ENCODE data around the gene BSN.

BSN gene

DNA sequence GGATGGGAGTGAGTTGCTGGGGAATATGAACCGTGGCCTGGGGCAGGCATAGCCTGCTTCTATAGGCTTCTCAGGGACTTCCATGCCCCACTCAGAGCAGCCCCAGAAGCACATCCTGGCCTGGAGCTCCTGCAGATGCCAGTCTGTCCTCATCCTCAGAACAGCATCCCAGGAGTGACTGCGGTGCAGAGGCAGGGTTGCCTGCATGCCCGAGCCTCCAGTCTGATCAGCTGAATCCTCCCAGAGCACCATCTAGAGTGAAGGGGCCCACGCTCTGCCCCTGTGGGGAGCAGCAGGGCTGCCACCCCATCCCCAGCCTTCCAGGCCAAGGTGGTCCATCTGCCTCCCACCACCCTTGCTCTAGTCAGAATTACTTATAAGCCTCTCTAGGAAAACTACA lies 75.2 kb downstream of the BSN start:
- no peak for DNase-seq

DNA sequence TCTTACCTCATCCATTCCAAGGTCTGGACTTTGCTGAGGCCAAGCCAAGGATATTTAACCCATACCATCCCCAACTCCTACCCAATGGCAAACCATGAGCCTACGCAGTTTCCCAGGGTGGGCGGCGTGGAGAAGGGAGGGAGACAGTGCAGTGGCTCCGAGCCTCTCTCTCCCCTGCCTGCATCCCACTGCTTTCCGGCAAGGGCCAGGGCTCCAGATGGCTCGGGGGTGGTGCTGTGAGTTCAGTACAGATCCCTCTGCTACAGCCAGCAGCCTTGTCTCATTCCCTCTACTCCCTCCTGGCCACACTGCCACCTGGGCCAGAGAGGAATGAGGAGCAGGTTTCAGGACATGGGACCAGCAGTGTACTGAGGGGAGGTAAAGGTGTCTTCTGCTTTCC lies 75.6 kb downstream of the BSN start:
- DNase-seq, result no peak

DNA sequence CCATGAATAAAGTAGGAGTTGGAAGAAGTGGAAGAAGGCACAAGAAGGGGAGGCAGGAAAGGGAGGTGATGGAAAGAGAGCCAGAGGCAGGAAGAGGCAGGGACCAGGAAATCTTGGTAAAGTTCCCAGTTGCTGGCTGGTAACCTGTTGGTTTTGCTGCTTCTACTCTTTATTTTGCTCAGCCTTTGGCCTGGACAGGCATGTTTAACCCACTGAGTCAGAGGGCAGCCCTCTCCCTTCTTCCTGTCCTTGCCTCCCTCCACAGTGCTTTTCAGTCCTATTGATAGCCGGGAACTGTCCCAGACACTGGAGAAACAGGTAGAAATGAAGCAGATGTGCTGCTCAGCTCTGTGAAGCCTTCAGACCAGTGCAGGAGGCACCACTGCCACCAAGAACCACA lies 76.5 kb downstream of the BSN start:
- DNase-seq, result no peak

DNA sequence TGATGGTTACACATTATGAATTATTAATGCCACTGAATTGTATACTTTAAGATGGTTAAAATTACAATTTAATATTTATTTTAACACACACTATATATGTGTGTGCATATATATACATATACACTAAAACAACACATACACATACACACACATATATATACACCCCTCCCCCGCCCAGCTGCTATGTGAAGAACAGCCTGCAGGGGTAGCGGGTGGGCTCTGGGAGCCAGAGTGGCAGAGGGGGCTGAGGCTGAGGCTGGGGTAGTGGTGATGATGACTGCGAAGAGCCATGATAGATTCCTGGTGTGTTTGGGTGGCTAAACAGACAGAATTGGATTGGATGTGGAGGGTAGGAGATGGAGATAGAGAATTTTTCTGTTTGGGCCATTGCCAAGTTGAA lies 80.5 kb downstream of the BSN start:
- no peak for DNase-seq

DNA sequence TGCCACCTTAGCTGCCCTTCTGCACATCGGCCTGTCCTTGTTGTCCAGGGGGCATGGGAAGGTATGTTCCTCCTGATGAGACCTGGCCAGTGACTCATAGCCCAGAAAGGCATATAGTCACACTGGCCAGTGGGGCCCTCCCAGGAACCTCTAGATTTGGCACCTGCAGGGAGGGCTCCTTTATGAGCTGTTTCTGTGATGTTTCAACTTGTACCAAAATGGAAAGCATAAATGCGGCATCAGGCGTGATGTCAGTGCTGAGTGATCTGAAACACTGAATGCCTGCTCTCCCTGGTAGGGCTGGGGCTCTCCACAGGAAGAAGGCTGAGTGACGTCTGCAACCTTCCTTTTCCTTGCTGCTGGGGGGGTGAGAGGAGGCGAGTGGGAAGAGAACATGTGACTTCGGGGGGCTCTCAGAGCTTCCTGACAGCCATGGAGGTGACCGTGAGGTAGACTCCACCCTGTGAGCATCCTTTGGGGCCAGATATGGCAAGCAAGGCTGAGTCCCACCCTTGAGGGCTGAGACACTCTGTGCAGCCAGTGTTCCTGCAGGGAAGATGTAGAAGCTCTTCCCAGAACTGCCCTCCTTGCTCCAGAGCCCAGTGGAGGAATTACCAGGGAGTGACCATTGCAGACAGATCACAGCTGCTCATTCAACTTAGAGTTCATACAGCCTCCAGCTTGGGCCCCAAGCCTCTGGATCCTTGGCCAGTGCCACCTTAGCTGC lies 82.8 kb downstream of the BSN start:
- DNase-seq, result no peak

DNA sequence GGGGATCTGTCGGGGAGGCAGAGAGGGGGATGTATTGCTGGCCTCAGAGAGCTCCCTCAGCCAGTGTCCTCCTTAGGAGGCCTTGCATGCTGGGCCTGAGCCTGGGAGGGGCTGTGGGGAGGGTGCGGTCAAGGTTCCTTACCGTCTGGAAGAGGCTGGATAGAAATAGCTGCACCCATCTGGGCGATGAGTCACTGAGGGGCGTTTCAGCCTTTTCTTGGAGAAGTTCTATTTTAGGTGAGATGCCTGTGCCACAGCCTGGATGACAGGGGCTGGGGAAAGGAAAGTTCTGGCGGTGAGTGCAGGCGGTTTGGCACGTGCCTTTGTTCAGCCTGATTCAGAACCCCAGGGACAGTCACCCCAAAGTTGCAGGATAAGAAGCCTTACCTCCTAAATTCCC lies 84.2 kb downstream of the BSN start:
- DNase-seq, result no peak

DNA sequence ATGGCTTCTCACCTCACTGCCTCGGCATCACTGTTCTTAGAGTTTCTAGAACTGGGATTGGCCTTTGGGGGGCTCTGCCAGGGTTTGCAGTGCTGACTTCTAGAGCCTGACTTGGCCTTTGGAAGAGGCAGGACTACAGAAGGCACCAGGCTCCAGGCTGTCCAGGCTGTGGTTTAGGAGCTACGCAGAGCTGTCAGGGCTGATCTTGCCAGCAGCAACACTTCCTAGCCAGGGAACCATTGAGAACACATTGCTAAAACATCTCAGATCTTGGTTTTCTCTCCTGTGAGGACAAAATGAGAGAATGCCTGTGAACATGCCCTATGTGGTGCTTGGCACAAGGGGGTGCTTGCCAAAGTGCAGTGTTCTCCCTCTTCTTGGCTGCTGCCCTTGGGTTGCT lies 85.3 kb downstream of the BSN start:
- no peak for DNase-seq

DNA sequence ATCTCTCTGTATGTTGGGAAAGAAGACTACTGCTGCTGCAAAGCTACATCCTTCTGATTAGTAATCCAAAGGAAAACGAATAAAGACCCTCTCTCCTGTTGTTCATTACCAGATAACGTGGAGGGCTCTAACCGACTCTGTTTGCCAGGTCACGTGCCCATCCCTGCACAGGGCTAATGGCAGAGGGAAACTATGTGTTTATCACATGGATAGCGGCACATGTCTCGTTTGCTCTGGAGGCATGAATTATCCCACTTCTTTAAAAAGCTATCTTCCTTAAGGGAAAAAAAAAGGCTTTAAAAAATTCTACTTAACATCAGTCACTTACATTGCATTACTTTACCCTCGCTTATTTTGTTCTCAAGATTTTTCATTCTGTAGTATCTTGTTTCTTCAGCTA lies 87.0 kb downstream of the BSN start:
- DNase-seq, result no peak

DNA sequence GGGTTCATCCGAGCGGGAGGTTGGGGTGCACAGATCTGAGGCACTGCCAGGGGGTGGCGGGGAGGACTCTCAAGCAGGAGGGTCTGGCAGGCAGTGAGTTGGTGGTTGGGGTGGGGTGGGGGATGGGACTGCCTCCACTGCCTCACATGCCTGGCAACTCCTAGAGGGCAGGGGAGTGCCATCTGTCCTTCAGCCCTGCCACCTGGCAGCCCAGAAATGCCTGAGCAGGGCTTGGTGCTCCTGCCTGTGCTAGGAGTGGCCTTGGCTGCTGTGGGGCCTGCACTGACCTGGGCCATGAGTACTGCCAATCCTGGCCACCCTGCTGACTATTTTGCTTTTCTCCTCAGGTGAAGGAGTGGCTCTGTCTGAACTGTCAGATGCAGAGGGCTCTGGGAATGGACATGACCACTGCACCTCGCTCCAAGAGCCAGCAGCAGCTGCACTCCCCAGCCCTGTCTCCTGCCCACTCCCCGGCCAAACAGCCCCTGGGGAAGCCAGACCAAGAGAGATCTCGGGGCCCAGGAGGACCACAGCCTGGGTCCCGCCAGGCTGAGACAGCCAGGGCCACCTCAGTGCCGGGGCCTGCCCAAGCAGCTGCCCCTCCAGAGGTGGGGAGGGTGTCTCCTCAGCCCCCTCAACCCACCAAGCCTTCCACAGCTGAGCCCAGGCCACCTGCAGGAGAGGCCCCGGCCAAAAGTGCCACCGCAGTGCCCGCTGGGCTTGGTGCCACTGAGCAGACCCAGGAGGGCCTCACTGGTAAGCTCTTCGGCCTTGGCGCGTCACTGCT lies 87.8 kb downstream of the BSN start:
- DNase-seq, result no peak

DNA sequence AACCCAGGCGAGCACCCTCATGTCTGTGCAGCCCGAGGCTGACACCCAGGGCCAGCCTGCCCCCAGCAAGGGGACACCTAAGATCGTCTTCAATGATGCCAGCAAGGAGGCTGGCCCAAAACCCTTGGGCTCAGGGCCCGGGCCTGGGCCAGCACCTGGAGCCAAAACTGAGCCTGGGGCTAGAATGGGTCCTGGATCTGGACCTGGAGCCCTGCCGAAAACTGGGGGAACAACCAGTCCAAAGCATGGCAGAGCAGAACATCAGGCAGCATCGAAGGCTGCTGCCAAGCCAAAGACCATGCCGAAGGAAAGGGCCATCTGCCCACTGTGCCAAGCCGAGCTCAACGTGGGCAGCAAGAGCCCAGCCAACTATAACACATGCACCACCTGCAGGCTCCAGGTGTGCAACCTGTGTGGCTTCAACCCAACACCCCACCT lies 88.5 kb downstream of the BSN start:
- DNase-seq, result no peak

DNA sequence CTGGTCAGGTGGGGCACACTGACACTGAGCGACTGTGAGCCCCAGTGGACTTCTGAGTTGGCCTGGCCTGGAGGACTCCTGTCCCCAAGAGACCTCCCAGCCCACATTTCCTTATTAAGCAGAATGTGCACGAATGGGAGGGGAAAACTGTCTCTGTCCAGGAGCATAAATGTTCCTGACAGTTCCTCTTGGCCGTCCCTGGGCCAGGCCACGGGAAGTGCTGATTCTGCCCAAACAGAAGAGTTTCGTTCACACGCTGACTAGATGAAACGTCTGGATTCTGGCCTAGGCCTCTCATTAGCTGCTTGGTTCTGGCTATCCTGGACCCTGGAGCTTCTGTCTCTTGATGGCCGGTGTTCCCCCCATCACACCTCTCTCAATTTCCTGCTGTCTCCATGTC lies 90.4 kb downstream of the BSN start:
- DNase-seq, result no peak

DNA sequence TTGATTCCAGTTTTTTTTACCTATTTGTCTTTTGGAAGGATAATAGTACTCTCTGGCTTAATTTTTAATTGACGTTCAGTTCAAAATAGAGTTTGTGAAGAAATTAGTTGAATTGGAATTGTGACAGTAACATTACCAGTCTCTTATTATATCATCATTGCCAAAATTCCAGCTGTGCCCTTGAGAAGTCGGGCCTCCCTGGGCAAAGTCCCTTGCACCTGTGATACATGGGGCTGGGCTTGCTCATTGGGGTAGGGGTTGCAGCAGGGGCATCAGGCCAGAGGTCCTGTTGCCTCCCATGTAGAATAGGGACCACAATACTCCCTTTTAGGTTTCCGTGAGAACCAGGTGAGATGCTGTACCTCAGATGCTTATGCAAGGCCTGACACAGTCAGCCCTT lies 92.0 kb downstream of the BSN start:
- no peak for DNase-seq

DNA sequence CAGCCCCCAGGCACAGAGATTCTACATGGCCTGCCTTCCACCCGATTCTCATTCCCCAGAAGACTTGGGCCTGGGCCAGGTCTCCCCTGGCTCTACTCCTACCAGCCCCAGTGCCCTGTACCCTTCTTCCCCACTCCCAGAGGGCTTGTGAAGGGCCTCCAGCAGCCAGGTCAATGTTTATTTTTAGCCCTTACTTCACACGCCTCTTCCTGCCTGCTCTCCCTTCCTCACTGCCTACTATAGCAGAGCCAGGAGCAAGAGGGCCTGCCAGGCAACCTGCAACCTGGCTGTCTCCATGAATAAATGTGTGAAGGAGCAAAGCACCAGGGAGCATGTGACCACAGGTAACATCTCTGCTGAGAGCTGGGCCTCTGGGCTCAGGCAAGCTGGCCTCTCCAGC lies 93.5 kb downstream of the BSN start:
- no peak for DNase-seq

DNA sequence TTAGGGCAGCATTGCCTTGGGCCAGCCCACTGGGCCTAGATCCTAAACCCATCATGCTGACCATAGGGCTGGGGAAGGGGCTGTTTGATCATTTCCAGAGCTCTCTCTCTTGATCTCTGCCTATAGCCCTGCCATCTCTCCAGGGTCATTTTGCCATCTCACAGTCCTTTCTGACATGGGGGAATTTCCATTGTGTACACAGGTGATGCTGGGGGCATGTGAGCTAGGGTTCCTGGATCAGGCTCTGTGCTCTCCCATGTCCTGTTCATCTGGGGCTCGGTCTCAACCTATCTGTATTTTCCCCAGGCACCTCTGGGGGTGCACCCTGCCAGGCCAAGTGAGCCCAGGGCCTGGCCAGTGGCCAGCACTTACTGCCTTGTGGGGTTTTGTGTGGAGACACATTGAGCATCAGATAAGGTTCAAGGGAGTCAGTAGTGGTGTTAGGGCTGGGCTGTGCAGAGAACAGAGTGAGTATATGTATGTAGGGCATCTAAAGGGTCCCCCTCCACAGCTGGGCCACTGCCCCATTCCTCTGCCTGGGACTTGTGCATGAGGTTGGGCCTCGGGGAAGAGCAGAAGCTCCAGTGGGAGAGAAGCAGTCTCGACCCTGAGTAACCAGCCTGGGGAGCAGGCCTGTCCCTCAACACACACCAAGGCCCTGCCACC lies 94.2 kb downstream of the BSN start:
- no peak for DNase-seq

DNA sequence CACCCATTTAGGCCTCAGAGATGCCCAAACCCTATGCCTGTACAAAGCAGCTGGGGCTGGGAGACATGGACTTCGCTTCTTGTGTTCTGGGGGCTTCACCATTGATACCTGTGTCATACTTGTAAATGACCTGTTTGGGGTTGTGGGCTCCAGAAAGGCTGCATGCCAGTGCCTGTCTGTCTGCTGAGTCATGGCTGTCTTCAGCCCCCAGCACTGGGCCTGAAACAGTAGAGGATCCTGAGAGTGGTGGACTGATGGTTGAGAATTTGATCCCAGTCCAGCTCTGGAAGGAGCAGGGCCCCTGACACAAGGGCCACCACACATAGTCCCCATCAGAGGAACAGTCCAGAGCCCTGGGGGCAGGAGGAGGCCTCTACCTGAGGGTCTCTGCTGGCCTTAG lies 95.3 kb downstream of the BSN start:
- DNase-seq, result no peak

DNA sequence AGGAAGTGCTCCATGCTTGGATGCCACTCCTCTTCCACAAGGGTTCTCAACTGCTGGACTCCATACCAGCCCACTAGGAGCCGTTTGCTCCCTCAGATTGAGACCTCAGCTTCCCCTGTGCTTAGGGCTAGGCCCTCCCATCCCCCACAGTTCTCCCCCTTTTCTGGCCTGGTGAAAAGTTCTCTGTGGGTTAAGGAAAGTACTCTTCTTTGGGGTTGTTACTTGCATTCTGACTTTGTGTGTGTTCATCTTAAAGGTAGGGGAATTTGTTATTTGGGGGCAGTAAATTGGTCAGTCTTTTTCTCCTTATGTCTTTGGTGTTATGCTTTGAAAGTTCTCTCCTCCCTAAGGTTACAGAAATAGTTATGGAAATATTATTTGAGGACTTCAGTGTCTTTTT lies 95.9 kb downstream of the BSN start:
- no peak for DNase-seq

DNA sequence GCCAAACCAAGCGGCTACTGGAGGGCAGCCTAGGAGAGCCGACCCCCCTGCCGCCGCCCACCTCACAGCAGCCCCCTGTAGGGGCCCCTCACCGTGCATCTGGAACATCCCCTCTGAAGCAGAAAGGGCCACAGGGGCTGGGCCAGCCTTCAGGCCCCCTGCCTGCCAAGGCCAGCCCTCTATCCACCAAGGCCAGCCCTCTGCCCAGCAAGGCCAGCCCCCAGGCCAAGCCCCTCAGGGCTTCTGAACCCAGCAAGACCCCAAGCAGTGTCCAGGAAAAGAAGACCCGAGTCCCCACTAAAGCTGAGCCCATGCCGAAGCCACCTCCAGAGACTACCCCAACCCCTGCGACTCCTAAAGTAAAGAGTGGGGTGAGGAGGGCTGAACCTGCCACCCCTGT lies 96.4 kb downstream of the BSN start:
- DNase-seq, result no peak

DNA sequence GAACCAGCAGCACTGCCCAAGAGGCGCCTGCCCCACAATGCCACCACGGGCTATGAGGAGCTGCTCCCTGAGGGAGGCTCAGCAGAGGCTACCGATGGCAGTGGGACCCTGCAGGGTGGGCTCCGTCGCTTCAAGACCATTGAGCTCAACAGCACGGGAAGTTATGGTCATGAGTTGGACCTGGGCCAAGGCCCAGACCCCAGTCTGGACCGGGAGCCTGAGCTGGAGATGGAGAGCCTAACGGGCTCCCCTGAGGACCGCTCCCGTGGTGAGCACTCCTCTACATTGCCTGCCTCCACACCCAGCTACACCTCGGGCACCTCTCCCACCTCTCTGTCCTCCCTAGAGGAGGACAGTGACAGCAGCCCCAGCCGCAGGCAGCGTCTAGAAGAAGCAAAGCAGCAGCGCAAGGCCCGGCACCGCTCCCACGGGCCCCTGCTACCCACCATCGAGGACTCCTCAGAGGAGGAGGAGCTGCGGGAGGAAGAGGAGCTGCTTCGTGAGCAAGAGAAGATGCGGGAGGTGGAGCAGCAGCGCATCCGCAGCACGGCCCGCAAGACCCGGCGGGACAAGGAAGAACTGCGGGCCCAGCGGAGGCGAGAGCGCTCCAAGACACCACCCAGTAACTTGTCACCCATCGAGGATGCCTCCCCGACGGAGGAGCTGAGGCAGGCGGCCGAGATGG lies 98.1 kb downstream of the BSN start:
- no peak for DNase-seq

DNA sequence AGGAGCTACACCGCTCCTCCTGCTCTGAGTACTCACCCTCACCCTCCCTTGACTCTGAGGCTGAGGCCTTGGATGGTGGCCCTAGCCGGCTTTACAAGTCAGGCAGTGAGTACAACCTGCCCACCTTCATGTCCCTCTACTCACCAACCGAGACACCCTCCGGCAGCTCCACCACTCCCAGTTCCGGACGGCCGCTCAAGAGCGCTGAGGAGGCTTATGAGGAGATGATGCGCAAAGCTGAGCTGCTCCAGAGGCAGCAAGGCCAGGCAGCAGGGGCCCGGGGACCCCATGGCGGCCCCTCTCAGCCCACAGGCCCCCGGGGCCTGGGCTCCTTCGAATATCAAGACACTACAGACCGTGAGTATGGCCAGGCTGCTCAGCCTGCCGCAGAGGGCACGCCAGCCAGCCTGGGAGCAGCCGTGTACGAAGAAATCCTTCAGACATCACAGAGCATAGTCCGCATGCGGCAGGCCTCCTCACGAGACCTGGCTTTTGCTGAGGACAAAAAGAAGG lies 98.7 kb downstream of the BSN start:
- DNase-seq, result no peak

DNA sequence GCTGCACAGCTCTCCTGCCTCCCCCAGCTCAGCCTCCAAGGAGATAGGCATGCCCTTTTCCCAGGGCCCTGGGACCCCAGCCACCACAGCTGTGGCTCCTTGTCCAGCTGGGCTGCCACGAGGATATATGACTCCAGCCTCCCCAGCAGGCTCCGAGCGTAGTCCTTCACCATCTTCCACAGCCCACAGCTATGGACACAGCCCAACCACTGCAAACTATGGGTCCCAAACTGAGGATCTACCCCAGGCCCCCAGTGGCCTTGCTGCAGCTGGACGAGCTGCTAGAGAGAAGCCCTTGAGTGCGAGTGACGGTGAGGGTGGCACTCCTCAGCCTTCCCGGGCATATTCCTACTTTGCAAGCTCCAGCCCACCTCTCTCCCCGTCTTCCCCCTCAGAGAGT lies 99.3 kb downstream of the BSN start:
- DNase-seq, result no peak

DNA sequence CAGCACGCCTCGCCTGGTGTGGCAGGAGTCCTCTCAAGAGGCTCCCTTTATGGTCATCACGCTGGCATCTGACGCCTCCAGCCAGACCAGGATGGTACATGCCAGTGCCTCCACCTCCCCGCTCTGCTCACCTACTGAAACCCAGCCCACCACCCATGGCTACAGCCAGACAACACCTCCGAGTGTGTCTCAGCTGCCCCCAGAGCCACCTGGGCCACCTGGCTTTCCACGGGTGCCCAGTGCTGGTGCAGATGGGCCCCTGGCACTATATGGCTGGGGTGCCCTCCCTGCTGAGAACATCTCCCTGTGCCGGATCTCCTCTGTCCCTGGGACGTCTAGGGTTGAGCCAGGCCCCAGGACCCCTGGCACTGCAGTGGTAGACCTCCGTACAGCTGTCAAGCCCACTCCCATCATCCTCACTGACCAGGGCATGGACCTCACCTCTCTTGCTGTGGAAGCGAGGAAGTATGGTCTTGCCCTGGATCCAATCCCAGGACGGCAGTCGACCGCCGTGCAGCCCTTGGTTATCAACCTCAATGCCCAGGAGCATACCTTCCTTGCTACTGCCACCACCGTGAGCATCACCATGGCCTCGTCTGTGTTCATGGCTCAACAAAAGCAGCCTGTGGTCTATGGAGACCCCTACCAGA lies 100.0 kb downstream of the BSN start:
- DNase-seq, result no peak

DNA sequence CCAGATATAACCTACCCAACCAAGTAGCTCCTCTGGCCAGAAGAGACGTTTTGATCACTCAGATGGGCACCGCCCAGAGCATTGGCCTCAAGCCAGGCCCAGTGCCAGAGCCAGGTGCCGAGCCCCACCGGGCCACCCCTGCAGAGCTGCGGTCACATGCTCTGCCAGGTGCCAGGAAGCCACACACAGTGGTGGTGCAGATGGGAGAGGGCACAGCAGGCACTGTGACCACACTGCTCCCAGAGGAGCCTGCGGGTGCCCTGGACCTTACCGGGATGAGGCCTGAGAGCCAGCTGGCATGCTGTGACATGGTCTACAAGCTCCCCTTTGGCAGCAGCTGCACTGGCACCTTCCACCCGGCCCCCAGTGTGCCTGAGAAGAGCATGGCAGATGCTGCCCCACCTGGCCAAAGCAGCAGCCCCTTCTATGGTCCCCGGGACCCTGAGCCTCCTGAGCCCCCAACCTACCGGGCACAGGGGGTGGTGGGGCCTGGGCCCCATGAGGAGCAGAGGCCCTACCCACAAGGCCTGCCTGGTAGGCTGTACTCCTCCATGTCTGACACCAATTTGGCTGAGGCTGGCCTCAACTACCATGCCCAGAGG lies 100.8 kb downstream of the BSN start:
- DNase-seq, result no peak
